ENCODE data around the gene RPL36A.

RPL36A gene

GRCh38 chrX:101360390-101360789, 30.4 kb upstream of the RPL36A start:
- no peak overlapping the region for H3K9ac ChIP-seq (ENCODE audit: low read length)
- no peak overlapping the region for H2AFZ ChIP-seq (ENCODE audit: low read depth, low read length, severe bottlenecking)
- no peak overlapping the region for H3K4me3 ChIP-seq (ENCODE audit: insufficient read depth, low read length, poor library complexity, severe bottlenecking)
- H3K36me3 ChIP-seq (ENCODE audit: low read length) = no peaks in the 10 kb centered on the region
- H3K27me3 ChIP-seq (ENCODE audit: low read length) = no peaks in the 10 kb centered on the region
- no peak overlapping the region for H3K27ac ChIP-seq (ENCODE audit: low read depth, low read length)
- H3K4me2 ChIP-seq (ENCODE audit: low read depth, low read length, poor library complexity, severe bottlenecking) = no peak overlapping the region
- no peaks in the 10 kb centered on the region for H3K9me2 ChIP-seq (replicated peaks; ENCODE audit: insufficient read depth, low read length)
- H3F3A ChIP-seq (ENCODE audit: insufficient read depth) = no peaks in the 10 kb centered on the region
- no peaks in the 10 kb centered on the region for H3K79me2 ChIP-seq (ENCODE audit: insufficient read depth, low read length)
- no peaks in the 10 kb centered on the region for H4K20me1 ChIP-seq (ENCODE audit: low read depth, low read length)
- H3K9me3 ChIP-seq (ENCODE audit: insufficient read depth, low read length) = no peaks in the 10 kb centered on the region
- TF ChIP-seq EZH2phosphoT487 (conservative IDR thresholded peaks at IDR 0.05; ENCODE audit: low read length) = no peak
- TF ChIP-seq, protein P1, sequence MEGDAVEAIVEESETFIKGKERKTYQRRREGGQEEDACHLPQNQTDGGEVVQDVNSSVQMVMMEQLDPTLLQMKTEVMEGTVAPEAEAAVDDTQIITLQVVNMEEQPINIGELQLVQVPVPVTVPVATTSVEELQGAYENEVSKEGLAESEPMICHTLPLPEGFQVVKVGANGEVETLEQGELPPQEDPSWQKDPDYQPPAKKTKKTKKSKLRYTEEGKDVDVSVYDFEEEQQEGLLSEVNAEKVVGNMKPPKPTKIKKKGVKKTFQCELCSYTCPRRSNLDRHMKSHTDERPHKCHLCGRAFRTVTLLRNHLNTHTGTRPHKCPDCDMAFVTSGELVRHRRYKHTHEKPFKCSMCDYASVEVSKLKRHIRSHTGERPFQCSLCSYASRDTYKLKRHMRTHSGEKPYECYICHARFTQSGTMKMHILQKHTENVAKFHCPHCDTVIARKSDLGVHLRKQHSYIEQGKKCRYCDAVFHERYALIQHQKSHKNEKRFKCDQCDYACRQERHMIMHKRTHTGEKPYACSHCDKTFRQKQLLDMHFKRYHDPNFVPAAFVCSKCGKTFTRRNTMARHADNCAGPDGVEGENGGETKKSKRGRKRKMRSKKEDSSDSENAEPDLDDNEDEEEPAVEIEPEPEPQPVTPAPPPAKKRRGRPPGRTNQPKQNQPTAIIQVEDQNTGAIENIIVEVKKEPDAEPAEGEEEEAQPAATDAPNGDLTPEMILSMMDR (IDR thresholded peaks at IDR 0.05; ENCODE audit: insufficient read depth, low read length, poor library complexity, severe bottlenecking) = no peak

- Histone ChIP-seq H3K4me2 (ENCODE audit: low read depth, low read length, poor library complexity, severe bottlenecking) (no peak overlapping the region), H3K27me3 (ENCODE audit: low read length) (no peaks in the 10 kb centered on the region), H3K9me3 (ENCODE audit: insufficient read depth, low read length) (no peaks in the 10 kb centered on the region), H4K20me1 (ENCODE audit: low read depth, low read length) (no peaks in the 10 kb centered on the region), H3K9ac (ENCODE audit: low read length) (no peak overlapping the region), H3K36me3 (ENCODE audit: low read length) (no peaks in the 10 kb centered on the region), H3K9me2 (replicated peaks; ENCODE audit: insufficient read depth, low read length) (no peaks in the 10 kb centered on the region), H3F3A (ENCODE audit: insufficient read depth) (no peaks in the 10 kb centered on the region), H2AFZ (ENCODE audit: low read depth, low read length, severe bottlenecking) (no peak overlapping the region), H3K27ac (ENCODE audit: low read depth, low read length) (no peak overlapping the region), H3K79me2 (ENCODE audit: insufficient read depth, low read length) (no peaks in the 10 kb centered on the region), H3K4me3 (ENCODE audit: insufficient read depth, low read length, poor library complexity, severe bottlenecking) (no peak overlapping the region)
- TF ChIP-seq, protein P1 (IDR thresholded peaks at IDR 0.05; ENCODE audit: insufficient read depth, low read length, poor library complexity, severe bottlenecking) = no peak
- TF ChIP-seq EZH2phosphoT487 (conservative IDR thresholded peaks at IDR 0.05; ENCODE audit: low read length) = no peak
These were observed 28.7 kb upstream of the RPL36A start for GRCh38 chrX:101362116-101362515.

DNA sequence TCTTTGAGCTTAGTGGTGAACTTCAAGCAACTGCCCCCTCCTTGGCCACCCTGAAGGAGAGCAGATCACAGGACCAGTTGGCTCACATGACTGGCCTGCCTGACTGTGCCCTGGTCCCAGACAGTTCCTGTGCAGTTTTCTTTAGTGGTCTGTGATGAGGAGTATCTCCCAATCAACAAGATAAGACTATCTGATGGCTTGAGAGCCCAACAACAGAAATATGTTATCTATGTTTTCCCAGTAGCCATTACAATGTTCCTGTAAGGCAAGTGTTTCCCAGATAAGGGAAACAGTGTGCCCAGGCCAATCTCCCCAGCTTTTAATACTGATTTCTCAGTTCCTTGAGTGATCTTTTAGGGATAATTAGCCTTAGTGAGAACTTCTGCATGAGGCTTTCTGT, 28.1 kb upstream of the RPL36A start:
- no peaks in the 10 kb centered on the region for H3K79me2 ChIP-seq (ENCODE audit: insufficient read depth, low read length)
- no peaks in the 10 kb centered on the region for H3F3A ChIP-seq (ENCODE audit: insufficient read depth)
- no peak overlapping the region for H3K4me2 ChIP-seq (ENCODE audit: low read depth, low read length, poor library complexity, severe bottlenecking)
- H2AFZ ChIP-seq (ENCODE audit: low read depth, low read length, severe bottlenecking) = no peak overlapping the region
- H3K9ac ChIP-seq (ENCODE audit: low read length) = no peak overlapping the region
- H3K36me3 ChIP-seq (ENCODE audit: low read length) = no peaks in the 10 kb centered on the region
- no peaks in the 10 kb centered on the region for H3K9me3 ChIP-seq (ENCODE audit: insufficient read depth, low read length)
- H3K9me2 ChIP-seq (replicated peaks; ENCODE audit: insufficient read depth, low read length) = no peaks in the 10 kb centered on the region
- no peak overlapping the region for H3K27ac ChIP-seq (ENCODE audit: low read depth, low read length)
- no peaks in the 10 kb centered on the region for H3K27me3 ChIP-seq (ENCODE audit: low read length)
- no peak overlapping the region for H3K4me3 ChIP-seq (ENCODE audit: insufficient read depth, low read length, poor library complexity, severe bottlenecking)
- no peaks in the 10 kb centered on the region for H4K20me1 ChIP-seq (ENCODE audit: low read depth, low read length)
- TF ChIP-seq, protein P1 (IDR thresholded peaks at IDR 0.05; ENCODE audit: insufficient read depth, low read length, poor library complexity, severe bottlenecking) = no peak
- TF ChIP-seq EZH2phosphoT487 (conservative IDR thresholded peaks at IDR 0.05; ENCODE audit: low read length) = no peak
